ENCODE measurements around the gene EPS8L2.
A peak's percentile ranks its signal among the peaks of the same experiment; 100 is the strongest.
"Not testable (repeated sequence)": the region's sequence is repeated elsewhere in the genome, so short reads cannot be mapped to it uniquely, and the experiment has no call there.

Gene EPS8L2

GRCh38 chr11:679271-680207 is 26.5 kb upstream of the EPS8L2 start:
- H3K27ac Mint-ChIP-seq, result no peak overlapping the region
- H3K27me3 Mint-ChIP-seq, result no peaks in the 10 kb centered on the region
- peaks cover 8% of the 10 kb centered on the region for H3K4me1 Mint-ChIP-seq (ENCODE audit: low read depth)
- DNase-seq, result no peak
- H3K36me3 Mint-ChIP-seq (ENCODE audit: low read depth), result peaks cover 85% of the 10 kb centered on the region
- no peak overlapping the region for H3K4me3 Mint-ChIP-seq
- H3K9me3 Mint-ChIP-seq, result no peaks in the 10 kb centered on the region

GRCh38 chr11:680476-680875 is 25.6 kb upstream of the EPS8L2 start:
- no peaks in the 10 kb centered on the region for H3K9me3 Mint-ChIP-seq
- peaks cover 85% of the 10 kb centered on the region for H3K36me3 Mint-ChIP-seq (ENCODE audit: low read depth)
- H3K27ac Mint-ChIP-seq, result no peak overlapping the region
- no peak for DNase-seq
- H3K27me3 Mint-ChIP-seq, result no peaks in the 10 kb centered on the region
- H3K4me3 Mint-ChIP-seq, result no peak overlapping the region
- peaks cover 8% of the 10 kb centered on the region for H3K4me1 Mint-ChIP-seq (ENCODE audit: low read depth)

- H3K4me1 Mint-ChIP-seq (ENCODE audit: low read depth), result peaks cover 8% of the 10 kb centered on the region
- H3K36me3 Mint-ChIP-seq (ENCODE audit: low read depth), result peaks cover 88% of the 10 kb centered on the region
- H3K4me3 Mint-ChIP-seq, result peak overlapping the region; percentile 8
- no peaks in the 10 kb centered on the region for H3K9me3 Mint-ChIP-seq
- H3K27me3 Mint-ChIP-seq, result no peaks in the 10 kb centered on the region
- DNase-seq, result peak; percentile 44
- H3K27ac Mint-ChIP-seq, result no peak overlapping the region
These were observed 25.1 kb upstream of the EPS8L2 start for GRCh38 chr11:680970-681369.

- no peak for DNase-seq
- Mint-ChIP-seq H3K9me3 (no peaks in the 10 kb centered on the region), H3K4me1 (ENCODE audit: low read depth) (peaks cover 13% of the 10 kb centered on the region), H3K27me3 (no peaks in the 10 kb centered on the region), H3K36me3 (ENCODE audit: low read depth) (peaks cover 84% of the 10 kb centered on the region), H3K27ac (no peak overlapping the region), H3K4me3 (no peak overlapping the region)
These were observed 19.4 kb upstream of the EPS8L2 start for GRCh38 chr11:686451-687243.

- Mint-ChIP-seq H3K36me3 (ENCODE audit: low read depth) (peaks cover 77% of the 10 kb centered on the region), H3K4me3 (no peak overlapping the region), H3K27ac (no peak overlapping the region), H3K9me3 (no peaks in the 10 kb centered on the region), H3K27me3 (no peaks in the 10 kb centered on the region), H3K4me1 (ENCODE audit: low read depth) (peaks cover 21% of the 10 kb centered on the region)
- DNase-seq, result no peak
These were observed 18.3 kb upstream of the EPS8L2 start for GRCh38 chr11:687751-688150.

GRCh38 chr11:688681-689080 is 17.4 kb upstream of the EPS8L2 start:
- H3K27me3 Mint-ChIP-seq, result no peaks in the 10 kb centered on the region
- H3K4me3 Mint-ChIP-seq, result no peak overlapping the region
- no peaks in the 10 kb centered on the region for H3K9me3 Mint-ChIP-seq
- H3K4me1 Mint-ChIP-seq (ENCODE audit: low read depth), result peaks cover 30% of the 10 kb centered on the region
- DNase-seq, result no peak
- H3K27ac Mint-ChIP-seq, result no peak overlapping the region
- H3K36me3 Mint-ChIP-seq (ENCODE audit: low read depth), result peaks cover 75% of the 10 kb centered on the region

- no peaks in the 10 kb centered on the region for H3K9me3 Mint-ChIP-seq
- peak overlapping the region; percentile 18 for H3K27ac Mint-ChIP-seq
- DNase-seq, result no peak
- no peak overlapping the region for H3K4me3 Mint-ChIP-seq
- peaks cover 66% of the 10 kb centered on the region for H3K36me3 Mint-ChIP-seq (ENCODE audit: low read depth)
- peaks cover 32% of the 10 kb centered on the region for H3K4me1 Mint-ChIP-seq (ENCODE audit: low read depth)
- H3K27me3 Mint-ChIP-seq, result no peaks in the 10 kb centered on the region
These were observed 16.4 kb upstream of the EPS8L2 start for GRCh38 chr11:689625-690024.

- H3K4me1 Mint-ChIP-seq (ENCODE audit: low read depth), result peaks cover 32% of the 10 kb centered on the region
- H3K9me3 Mint-ChIP-seq, DNase-seq, H3K27me3 Mint-ChIP-seq, H3K4me3 Mint-ChIP-seq, H3K27ac Mint-ChIP-seq: not testable (repeated sequence)
- peaks cover 64% of the 10 kb centered on the region for H3K36me3 Mint-ChIP-seq (ENCODE audit: low read depth)
These were observed 15.8 kb upstream of the EPS8L2 start for GRCh38 chr11:690244-690643.

GRCh38 chr11:690738-691633 is 15.0 kb upstream of the EPS8L2 start:
- H3K4me3 Mint-ChIP-seq, result no peak overlapping the region
- H3K27ac Mint-ChIP-seq, result peak overlapping the region; percentile 15
- H3K36me3 Mint-ChIP-seq (ENCODE audit: low read depth), result peaks cover 57% of the 10 kb centered on the region
- H3K27me3 Mint-ChIP-seq, result no peaks in the 10 kb centered on the region
- H3K4me1 Mint-ChIP-seq (ENCODE audit: low read depth), result peaks cover 32% of the 10 kb centered on the region
- no peaks in the 10 kb centered on the region for H3K9me3 Mint-ChIP-seq
- DNase-seq, result no peak

GRCh38 chr11:691710-692590 is 14.1 kb upstream of the EPS8L2 start:
- Mint-ChIP-seq H3K27me3 (no peaks in the 10 kb centered on the region), H3K27ac (peak overlapping the region; percentile 76), H3K4me3 (peak overlapping the region; percentile 88), H3K4me1 (ENCODE audit: low read depth) (peaks cover 40% of the 10 kb centered on the region), H3K9me3 (no peaks in the 10 kb centered on the region), H3K36me3 (ENCODE audit: low read depth) (peaks cover 51% of the 10 kb centered on the region)
- DNase-seq, result no peak

- Mint-ChIP-seq H3K9me3 (no peaks in the 10 kb centered on the region), H3K27ac (peak overlapping the region; percentile 92), H3K27me3 (no peaks in the 10 kb centered on the region), H3K4me3 (peak overlapping the region; percentile 88), H3K4me1 (ENCODE audit: low read depth) (peaks cover 50% of the 10 kb centered on the region), H3K36me3 (ENCODE audit: low read depth) (peaks cover 42% of the 10 kb centered on the region)
- DNase-seq, result no peak
These were observed 13.1 kb upstream of the EPS8L2 start for GRCh38 chr11:692824-693414.

GRCh38 chr11:693415-693831 is 12.6 kb upstream of the EPS8L2 start:
- peaks cover 37% of the 10 kb centered on the region for H3K36me3 Mint-ChIP-seq (ENCODE audit: low read depth)
- peak overlapping the region; percentile 88 for H3K4me3 Mint-ChIP-seq
- H3K27ac Mint-ChIP-seq, result peak overlapping the region; percentile 92
- no peaks in the 10 kb centered on the region for H3K27me3 Mint-ChIP-seq
- DNase-seq, result no peak
- no peaks in the 10 kb centered on the region for H3K9me3 Mint-ChIP-seq
- H3K4me1 Mint-ChIP-seq (ENCODE audit: low read depth), result peaks cover 55% of the 10 kb centered on the region

GRCh38 chr11:693887-694562 is 12.0 kb upstream of the EPS8L2 start:
- H3K4me3 Mint-ChIP-seq, result peak overlapping the region; percentile 88
- H3K9me3 Mint-ChIP-seq, result no peaks in the 10 kb centered on the region
- peaks cover 56% of the 10 kb centered on the region for H3K4me1 Mint-ChIP-seq (ENCODE audit: low read depth)
- DNase-seq, result no peak
- H3K27ac Mint-ChIP-seq, result peak overlapping the region; percentile 92
- H3K36me3 Mint-ChIP-seq (ENCODE audit: low read depth), result peaks cover 31% of the 10 kb centered on the region
- no peaks in the 10 kb centered on the region for H3K27me3 Mint-ChIP-seq

Data from activated T-cell treated with anti-CD3 and anti-CD28 coated beads, Interleukin-2, amount 50 U/mL, for 24 hours (primary cell).